CD4-positive, alpha-beta memory T cell (primary cell): ENCODE results near the gene PMEPA1. TPM values are rescaled to one million over a fixed set of nuclear protein-coding genes. Genes with fewer than 3 reads are reported as not detected.

Source experiments
- polyA plus RNA-seq, 2 donors: library from polyadenylated mRNA; unstranded; fragments of 300-500 nt; fragmentation: Illumina TruSeq; gene quantifications; one replicate each; pipeline ENCODE4 v1.2.3, GENCODE V29; 2021
- total RNA-seq, 2 experiments: library from RNA; stranded (reverse); gene quantifications; one replicate each; pipeline ENCODE4 v1.2.3, GENCODE V29; 2021

PMEPA1 gene
- total and polyA plus RNA-seq, 4 experiments from 2014 or later, result 1.2 to 8.9 (median 5.5) TPM

Other genes starting within 250 kb of the PMEPA1 start
- gene CTCFL, start 184.9 kb downstream of the PMEPA1 start, total RNA-seq, result not detected
- not detected for gene CTCFL, start 184.9 kb downstream of the PMEPA1 start, polyA plus RNA-seq
- not detected for gene PCK1, start 148.9 kb downstream of the PMEPA1 start, total RNA-seq
- gene PCK1, start 148.9 kb downstream of the PMEPA1 start, polyA plus RNA-seq, result not detected
- gene ZBP1, start 89.6 kb downstream of the PMEPA1 start, total RNA-seq, result 10 to 100 TPM; 21.7 to 25.2 TPM
- 10 to 100 TPM; 11.7 to 18.0 TPM for gene ZBP1, start 89.6 kb downstream of the PMEPA1 start, polyA plus RNA-seq